Mucosa of descending colon (tissue), 3 donors: ENCODE measurements around the gene ENKUR. TPM values are rescaled to one million over a fixed set of nuclear protein-coding genes. Genes with fewer than 3 reads are reported as not detected.
A peak's percentile ranks its signal among the peaks of the same experiment; 100 is the strongest.

Source experiments
- ATAC-seq: fragments of 200-7000 bp; cut with Tn5 transposase; one replicate; pipeline ENCODE4 v1.9.1; 2020; ENCODE audit warnings: mild to moderate bottlenecking, moderate library complexity
- DNase-seq, 3 donors: peaks; one replicate each; pipeline ENCODE4 v3.0.0-alpha.2; 2020
- H3K36me3 ChIP-seq: fragments of 200-600 bp; one replicate; pipeline ENCODE4 v1.8.0; 2021; ENCODE audit warnings: low read depth, mild to moderate bottlenecking
- H3K4me1 ChIP-seq: fragments of 200-600 bp; one replicate; pipeline ENCODE4 v1.8.0; 2021; ENCODE audit warnings: low read depth, mild to moderate bottlenecking
- H3K4me3 ChIP-seq: fragments of 200-600 bp; one replicate; pipeline ENCODE4 v1.8.0; 2021; ENCODE audit warnings: mild to moderate bottlenecking
- H3K9me3 ChIP-seq: fragments of 200-600 bp; one replicate; pipeline ENCODE4 v1.8.0; 2021; ENCODE audit warnings: mild to moderate bottlenecking
- intact Hi-C, 2 donors: fragments of 100-400 bp; cut with DNase I in 1 of 2; cut with micrococcal nuclease in 1 of 2; formaldehyde crosslinking; loops; one replicate each; pipeline versions ENCODE4 v1.11.0 to v1.11.1; 2022; cut with DNase I, micrococcal nuclease
- total RNA-seq, 3 donors: library from RNA; stranded (reverse); fragmentation: NEBNext Ultra II Directional in 2 of 3; extraction: Animal tissue kit (Norgen Biotek cat#: 25700) in 2 of 3; gene quantifications; one replicate each; pipeline versions ENCODE4 v1.2.1 to v1.2.4, GENCODE V29; 2021 to 2023
- TF ChIP-seq, protein P1 (sequence below): fragments of 200-600 bp; IDR thresholded peaks from one replicate; pipeline ENCODE4 v1.8.0; 2022; ENCODE audit warnings: antibody characterized with exemption, mild to moderate bottlenecking
- donor health status: DM: no; HTN: no; CAD: no; lungs with moderate emphysema.
- donor health status: DM: no; HTN: no; CAD: no.
- donor health status: DM: no; HTN: yes; CAD: no.

ENKUR gene
- total RNA-seq, 3 donors from 2014 or later, result 0.32 to 0.98 (median 0.77) TPM

DNA sequence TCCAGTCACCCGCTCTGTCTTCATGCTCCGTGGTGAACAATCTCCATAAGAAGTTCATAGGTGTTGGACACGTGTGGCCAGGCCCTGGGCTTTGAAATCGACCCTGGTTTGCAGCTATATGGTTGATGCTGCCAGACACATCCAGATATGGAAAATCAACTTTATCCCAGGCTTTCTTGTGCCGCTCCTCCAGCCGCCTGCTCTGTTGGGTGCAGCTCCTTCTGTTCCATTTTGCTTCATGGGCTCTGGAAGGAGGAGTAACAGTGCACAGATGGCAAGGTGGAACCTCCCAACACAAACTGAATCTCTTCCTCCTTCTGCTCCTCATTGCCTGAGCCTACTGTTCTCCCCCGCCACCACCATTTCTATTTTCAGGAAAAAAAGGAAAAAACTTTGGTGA is 45.2 kb upstream of the ENKUR start:
- TF ChIP-seq, protein P1, sequence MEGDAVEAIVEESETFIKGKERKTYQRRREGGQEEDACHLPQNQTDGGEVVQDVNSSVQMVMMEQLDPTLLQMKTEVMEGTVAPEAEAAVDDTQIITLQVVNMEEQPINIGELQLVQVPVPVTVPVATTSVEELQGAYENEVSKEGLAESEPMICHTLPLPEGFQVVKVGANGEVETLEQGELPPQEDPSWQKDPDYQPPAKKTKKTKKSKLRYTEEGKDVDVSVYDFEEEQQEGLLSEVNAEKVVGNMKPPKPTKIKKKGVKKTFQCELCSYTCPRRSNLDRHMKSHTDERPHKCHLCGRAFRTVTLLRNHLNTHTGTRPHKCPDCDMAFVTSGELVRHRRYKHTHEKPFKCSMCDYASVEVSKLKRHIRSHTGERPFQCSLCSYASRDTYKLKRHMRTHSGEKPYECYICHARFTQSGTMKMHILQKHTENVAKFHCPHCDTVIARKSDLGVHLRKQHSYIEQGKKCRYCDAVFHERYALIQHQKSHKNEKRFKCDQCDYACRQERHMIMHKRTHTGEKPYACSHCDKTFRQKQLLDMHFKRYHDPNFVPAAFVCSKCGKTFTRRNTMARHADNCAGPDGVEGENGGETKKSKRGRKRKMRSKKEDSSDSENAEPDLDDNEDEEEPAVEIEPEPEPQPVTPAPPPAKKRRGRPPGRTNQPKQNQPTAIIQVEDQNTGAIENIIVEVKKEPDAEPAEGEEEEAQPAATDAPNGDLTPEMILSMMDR, result no peak
- no peaks in the 10 kb centered on the region for H3K36me3 ChIP-seq
- no peak for ATAC-seq
- peaks cover 8% of the 10 kb centered on the region for H3K4me1 ChIP-seq
- intact Hi-C loops, result no loop called here
- DNase-seq, result no peak
- no peaks in the 10 kb centered on the region for H3K9me3 ChIP-seq
- no peak overlapping the region for H3K4me3 ChIP-seq

DNA sequence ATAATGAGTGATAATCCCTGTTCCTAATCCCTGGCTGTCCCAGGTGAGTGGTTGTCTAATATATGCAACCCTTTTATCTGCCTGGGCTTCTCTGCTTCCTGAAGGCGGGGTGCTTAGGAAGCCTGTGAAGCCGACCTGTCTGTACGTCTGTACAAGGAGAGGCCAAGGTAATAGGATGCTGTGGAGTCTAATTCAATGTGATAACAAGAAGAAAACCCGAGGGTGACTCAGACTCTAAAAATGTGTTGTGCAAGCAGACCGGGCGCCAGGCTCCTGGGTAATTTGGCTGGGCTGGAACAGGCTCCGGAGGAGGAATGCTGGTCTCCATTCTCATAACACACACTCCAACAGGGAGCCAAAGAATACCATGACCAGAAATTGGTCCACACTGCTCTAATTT is 44.0 kb upstream of the ENKUR start:
- Histone ChIP-seq H3K4me1 (peaks cover 8% of the 10 kb centered on the region), H3K4me3 (no peak overlapping the region), H3K36me3 (no peaks in the 10 kb centered on the region), H3K9me3 (no peaks in the 10 kb centered on the region)
- intact Hi-C loops, result no loop called here
- DNase-seq (peak; percentile 50 to 67 (median 59)), ATAC-seq (peak; percentile 72)
- TF ChIP-seq, protein P1, result no peak

DNA sequence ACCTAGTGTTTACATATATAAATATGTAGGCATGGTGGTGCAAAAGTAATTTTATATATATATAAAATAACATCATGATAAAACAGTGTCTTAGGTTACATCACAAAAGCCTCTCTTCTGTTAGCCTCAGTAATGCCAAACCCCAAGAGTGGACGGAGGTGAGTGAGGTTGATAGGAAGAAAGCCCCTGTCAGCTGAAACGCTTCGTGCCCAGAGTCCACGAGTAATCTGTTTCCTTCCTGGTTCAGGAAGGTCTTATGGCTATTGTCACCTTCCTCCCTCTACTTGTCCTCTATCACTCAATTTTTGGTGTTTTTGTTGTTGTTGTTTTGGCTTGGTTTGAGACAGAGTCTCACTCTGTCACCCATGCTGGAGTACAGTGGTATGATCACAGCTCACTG is 41.9 kb upstream of the ENKUR start:
- Histone ChIP-seq H3K4me1 (peaks cover 8% of the 10 kb centered on the region), H3K36me3 (no peaks in the 10 kb centered on the region), H3K4me3 (no peak overlapping the region), H3K9me3 (no peaks in the 10 kb centered on the region)
- intact Hi-C loops, result no loop called here
- ATAC-seq, result no peak
- TF ChIP-seq, protein P1, result no peak
- no peak for DNase-seq

DNA sequence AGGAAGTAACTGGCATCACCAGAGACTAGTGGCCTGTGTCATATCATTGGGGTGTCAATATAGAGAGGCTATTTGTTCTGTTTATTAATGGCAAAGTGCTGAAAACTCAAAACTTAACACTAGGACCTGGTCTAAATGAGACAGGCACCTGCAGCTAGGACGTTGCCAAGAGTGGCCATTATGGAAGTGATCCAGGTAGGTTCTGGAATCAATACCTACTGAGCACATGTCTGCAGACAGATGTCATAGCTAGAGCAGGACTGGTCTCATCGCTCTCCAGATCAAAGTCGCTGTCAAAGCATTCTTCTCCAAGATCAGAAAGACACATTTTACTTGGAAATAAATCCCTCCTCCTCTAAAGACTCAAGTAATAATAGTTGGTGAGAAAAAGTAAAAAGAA is 40.8 kb upstream of the ENKUR start:
- no peak for DNase-seq
- TF ChIP-seq, protein P1, result no peak
- no peak for ATAC-seq
- intact Hi-C loops, result no loop called here
- Histone ChIP-seq H3K4me1 (peaks cover 4% of the 10 kb centered on the region), H3K9me3 (no peaks in the 10 kb centered on the region), H3K4me3 (no peak overlapping the region), H3K36me3 (no peaks in the 10 kb centered on the region)

DNA sequence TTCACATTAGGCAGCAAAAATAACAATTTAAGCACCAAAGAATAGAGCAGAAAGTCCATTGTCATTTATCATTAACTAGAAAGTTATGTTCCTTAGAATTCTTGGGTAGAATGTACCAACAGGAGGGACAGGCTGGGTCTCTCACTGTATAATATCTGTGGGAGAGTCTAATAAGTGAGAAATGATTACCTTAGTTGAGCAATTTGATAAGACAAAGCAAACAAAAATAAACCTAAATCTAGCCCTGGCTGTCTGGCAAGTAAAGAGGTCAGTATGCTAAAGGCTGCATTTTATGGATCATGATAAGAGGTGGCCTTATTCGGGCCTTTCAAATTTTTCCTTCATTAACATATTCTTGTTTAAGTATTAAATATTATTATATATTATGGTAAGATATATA is 36.1 kb upstream of the ENKUR start:
- no peaks in the 10 kb centered on the region for H3K9me3 ChIP-seq
- intact Hi-C loops, result no loop called here
- TF ChIP-seq, protein P1, result no peak
- H3K4me1 ChIP-seq, result peaks cover 6% of the 10 kb centered on the region
- no peaks in the 10 kb centered on the region for H3K36me3 ChIP-seq
- ATAC-seq (no peak), DNase-seq (no peak)
- no peak overlapping the region for H3K4me3 ChIP-seq

DNA sequence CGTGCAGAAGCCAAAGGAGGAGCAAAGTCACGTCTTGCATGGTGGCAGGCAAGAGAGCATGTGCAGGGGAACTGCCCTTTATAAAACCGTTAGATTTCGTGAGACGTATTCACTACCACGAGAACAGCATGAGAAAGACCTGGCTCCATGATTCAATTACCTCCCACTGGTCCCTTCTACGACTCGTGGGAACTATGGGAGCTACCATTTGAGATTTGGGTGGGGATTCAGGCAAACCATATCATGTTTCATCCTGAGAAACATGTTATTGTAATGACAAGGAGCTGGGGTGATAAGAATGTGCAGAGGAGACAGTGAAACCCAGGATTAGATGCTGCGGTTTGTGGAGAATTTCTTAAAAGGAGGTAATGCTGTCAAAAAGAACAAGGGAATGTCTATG is 34.4 kb upstream of the ENKUR start:
- Histone ChIP-seq H3K36me3 (no peaks in the 10 kb centered on the region), H3K9me3 (no peaks in the 10 kb centered on the region), H3K4me1 (peaks cover 6% of the 10 kb centered on the region), H3K4me3 (no peak overlapping the region)
- TF ChIP-seq, protein P1, result no peak
- intact Hi-C loops, result no loop called here
- ATAC-seq (no peak), DNase-seq (no peak)
